IPS-11a (cell line): ENCODE measurements around the gene IBA57.

Source experiments
- H3K4me3 ChIP-seq: one replicate; pipeline ENCODE4 v1.5.1; 2013; ENCODE audit warnings: low read depth, low read length, control low read depth

Gene IBA57

DNA sequence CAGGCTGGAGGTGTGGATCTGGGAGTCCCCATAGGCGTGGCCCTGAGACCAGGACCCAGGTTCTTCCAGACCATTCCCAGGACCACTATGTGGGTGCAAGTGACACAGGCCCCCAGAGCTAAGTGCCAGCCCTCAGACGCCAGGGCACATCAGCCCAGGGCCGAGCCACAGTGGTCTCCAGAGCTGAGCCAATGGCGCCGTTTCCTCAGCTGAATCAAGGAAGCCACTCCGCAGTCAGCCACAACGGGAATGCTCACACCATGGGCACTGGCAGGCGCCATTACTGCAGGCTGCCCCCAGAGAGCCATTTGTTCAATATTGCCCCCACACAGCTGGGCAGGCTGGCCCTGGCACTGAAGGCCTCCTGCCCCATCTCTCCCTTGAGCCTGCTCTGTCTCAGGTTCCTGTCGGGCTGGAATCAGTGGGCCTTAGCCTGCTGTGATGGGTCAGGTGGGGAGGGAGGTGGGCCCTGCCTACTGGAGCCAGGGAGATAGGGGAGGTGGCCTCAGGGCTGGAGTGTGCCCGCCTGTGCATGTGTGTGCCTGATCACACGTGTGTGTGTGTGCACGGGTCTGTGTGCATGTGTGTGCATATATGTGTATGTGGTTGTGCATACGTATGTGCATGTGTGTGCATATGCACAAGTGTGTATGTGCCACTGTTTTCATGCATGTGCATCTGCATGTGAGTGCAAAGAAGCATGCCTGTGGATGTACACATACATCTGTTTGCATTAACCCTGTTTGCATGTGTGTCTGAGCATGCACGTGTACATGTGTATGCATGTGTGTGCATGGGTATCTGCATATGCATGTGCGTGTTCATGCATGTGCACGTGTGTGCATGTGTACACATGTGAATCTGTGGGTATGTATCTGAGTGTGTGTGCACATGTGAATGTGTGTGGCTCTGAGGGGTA, 9.7 kb upstream of the IBA57 start:
- H3K4me3 ChIP-seq, result no peak overlapping the region

DNA sequence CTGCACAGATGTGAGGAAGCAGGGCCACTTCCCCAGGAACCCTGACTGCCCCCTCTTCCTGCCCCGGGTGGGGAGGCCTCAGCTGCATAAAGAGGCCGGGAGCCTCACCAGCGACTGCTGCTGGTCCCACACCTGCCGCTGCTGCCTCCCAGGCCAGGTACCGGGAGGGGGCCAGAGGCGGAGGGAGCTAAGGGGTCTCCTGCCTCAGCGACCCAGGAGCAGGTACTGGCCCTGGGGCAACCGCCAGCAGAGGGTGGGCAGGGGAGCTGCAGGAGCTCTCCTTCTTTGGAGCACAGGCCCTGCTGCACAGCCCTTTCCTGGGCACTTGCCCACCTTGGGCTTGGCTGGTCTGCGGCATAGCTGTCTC, 9.1 kb upstream of the IBA57 start:
- no peak overlapping the region for H3K4me3 ChIP-seq

DNA sequence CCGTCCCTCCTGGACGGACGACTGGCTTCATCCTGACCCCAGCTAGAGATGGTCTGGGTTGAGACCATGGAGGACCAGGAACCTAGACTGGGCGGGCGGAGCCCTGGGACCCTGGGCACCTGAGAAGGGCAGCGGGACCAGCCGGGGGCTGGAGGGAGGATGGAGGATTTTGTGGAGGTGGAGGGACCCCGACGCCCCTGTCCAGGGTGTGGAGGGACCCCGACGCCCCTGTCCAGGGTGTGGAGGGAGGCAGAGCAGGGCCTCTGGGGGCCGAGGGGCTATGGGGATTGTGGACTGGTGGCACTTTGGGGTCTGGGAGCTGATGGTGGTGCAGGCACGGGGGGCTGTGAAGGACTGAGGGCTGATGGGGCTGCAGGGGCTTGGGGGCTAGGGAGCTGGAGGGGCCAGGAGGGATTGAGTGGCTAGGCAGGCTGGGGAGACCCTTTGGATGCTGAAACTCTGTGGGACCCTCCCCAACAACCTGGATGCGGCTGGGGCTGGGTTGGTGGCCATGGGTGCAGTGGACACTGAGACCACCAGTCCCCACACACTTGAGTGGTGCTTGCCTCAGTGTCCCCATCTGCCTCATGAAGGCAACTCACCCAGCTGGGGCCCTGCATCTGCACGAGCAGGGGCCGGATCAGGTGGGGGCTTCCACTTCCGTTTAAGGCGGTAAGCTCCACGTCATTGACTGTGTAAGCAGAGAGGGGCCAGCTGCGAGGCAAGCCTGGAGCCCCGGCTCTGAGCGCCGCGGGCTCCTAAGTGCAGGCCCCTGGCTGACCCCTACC, 8.5 kb upstream of the IBA57 start:
- no peak overlapping the region for H3K4me3 ChIP-seq

DNA sequence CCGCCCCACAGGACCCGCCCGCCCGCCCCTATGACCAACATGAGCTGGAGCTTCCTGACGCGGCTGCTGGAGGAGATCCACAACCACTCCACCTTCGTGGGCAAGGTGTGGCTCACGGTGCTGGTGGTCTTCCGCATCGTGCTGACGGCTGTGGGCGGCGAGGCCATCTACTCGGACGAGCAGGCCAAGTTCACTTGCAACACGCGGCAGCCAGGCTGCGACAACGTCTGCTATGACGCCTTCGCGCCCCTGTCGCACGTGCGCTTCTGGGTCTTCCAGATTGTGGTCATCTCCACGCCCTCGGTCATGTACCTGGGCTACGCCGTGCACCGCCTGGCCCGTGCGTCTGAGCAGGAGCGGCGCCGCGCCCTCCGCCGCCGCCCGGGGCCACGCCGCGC, 7.9 kb upstream of the IBA57 start:
- no peak overlapping the region for H3K4me3 ChIP-seq

DNA sequence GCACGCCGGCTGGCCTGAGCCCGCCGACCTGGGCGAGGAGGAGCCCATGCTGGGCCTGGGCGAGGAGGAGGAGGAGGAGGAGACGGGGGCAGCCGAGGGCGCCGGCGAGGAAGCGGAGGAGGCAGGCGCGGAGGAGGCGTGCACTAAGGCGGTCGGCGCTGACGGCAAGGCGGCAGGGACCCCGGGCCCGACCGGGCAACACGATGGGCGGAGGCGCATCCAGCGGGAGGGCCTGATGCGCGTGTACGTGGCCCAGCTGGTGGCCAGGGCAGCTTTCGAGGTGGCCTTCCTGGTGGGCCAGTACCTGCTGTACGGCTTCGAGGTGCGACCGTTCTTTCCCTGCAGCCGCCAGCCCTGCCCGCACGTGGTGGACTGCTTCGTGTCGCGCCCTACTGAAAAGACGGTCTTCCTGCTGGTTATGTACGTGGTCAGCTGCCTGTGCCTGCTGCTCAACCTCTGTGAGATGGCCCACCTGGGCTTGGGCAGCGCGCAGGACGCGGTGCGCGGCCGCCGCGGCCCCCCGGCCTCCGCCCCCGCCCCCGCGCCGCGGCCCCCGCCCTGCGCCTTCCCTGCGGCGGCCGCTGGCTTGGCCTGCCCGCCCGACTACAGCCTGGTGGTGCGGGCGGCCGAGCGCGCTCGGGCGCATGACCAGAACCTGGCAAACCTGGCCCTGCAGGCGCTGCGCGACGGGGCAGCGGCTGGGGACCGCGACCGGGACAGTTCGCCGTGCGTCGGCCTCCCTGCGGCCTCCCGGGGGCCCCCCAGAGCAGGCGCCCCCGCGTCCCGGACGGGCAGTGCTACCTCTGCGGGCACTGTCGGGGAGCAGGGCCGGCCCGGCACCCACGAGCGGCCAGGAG, 7.2 kb upstream of the IBA57 start:
- H3K4me3 ChIP-seq, result no peak overlapping the region

DNA sequence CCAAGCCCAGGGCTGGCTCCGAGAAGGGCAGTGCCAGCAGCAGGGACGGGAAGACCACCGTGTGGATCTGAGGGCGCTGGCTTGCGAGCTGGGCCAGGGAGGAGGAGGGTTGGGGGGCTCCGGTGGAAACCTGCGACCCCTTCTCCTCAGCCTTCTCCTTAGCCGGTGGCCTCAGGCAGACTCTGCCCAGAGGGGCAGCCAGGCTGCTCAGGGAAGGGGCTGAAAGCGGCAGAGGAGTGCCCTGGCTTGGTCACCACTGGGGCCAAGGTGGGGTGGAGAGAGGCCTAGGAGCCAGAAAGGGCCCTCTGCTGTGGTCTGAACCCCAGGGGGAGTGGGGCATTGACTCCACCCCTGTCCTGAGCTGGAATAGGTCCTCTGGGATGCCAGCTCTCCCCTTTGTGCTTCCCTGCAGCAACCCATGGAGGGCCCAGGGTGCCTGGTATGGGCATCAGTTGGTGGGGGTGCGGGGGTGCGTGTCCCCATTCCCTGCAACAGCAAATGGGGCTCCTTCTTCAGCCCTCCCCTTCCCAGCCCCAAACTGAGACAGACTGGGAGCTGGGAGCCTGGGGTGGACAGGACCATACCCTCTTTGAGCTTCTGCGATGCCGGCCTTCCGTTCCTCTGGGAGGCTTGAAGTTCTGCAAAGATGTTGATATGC, 6.5 kb upstream of the IBA57 start:
- no peak overlapping the region for H3K4me3 ChIP-seq

DNA sequence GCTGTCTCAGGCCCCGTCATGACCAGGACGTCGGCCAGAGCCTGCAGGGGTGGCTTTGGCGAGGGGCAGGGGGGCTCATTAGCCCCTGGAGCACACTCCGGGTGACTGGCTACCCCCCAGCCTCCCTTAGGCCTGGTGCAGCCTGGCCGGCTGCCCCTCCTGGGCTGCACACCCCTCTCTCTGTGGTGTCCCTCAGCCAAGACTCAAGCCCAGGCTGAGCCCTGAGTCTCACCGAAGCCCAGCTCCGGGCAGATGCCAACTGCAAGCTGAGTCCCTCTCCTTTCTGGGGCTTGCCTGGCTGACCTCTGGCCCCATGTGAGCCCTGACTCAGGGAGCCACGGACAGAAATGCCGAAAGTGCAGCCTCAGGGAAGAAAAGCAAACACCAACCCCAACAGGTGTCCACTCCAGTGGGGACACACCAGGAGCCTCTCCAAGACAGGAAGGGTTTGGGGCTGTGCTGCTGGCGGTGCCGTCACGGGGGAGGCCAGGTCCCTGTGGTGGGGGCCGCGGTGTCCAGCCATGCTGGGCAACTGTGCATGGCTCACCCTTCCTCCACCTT, 5.3 kb upstream of the IBA57 start:
- no peak overlapping the region for H3K4me3 ChIP-seq

DNA sequence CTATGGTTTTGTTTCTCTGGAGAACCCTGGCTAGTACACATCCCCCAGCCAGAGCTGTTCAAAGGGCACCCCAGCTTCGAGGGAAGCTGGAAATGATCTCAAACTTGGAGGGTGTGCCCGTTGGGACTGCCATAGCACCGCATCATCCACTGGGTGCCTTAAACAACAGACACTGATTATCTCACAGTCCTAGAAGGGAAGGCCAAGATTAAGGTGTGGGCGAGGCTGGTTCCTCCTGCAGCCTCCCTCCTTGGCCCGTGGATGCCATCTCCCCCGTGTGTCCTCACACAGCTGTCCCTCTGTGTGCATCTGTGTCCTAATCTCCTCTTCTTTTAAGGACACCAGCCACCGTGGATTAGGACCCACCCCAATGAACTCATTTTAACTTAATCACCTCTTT, 4.2 kb upstream of the IBA57 start:
- no peak overlapping the region for H3K4me3 ChIP-seq

DNA sequence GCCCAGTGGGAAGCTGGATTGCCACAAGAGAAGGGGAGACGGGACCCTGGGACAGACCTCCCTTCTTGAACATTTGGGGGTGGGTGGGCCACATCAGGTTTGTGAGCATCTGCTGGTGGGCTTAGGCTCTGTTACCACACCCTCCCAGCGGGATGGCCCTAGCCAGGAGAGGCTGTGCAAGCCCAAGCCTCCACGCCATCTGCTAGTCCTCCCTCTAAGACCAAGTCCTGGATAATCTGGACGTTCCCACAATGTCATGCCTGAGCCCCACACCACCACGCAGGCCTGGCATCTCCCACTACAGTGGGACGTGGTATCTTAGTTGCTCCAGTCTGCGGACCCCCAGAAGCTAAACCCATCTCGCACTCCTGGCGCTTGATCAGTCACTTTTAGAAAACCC, 3.7 kb upstream of the IBA57 start:
- no peak overlapping the region for H3K4me3 ChIP-seq

DNA sequence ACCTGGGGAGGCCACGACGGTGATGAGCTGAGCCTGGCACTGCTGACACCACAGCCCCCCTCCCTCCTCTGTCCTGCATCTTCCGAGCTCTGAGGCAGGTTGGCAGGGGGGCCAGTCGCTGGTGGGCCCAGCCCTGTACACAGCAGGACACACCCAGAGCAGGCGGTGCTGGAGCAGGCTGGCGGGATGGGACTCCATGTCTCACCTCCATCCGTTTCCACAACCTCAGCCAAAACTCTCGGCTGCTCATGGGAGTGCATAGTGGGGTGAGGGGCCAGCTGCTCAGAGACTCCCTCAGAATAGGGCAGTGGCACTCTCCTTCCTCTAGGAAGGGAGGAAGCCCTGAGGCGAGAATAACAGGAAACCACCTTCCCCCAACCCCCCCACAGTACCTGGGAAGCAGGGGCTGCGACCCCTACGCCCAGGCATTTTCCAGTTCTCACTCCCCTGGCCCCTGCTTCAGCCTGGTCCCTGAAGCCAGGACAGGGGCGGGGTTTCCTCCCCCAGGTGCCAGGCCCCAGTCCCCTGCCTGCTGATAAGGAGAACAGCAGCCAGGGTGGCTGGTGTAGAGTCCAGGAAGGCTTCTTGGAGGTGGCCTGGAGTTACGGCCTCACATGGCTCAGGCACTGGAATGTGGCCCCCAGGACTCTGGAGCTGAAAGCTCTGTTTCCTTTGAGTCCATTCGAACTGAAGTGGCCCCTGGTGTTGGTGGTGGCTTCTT, 3.2 kb upstream of the IBA57 start:
- no peak overlapping the region for H3K4me3 ChIP-seq

DNA sequence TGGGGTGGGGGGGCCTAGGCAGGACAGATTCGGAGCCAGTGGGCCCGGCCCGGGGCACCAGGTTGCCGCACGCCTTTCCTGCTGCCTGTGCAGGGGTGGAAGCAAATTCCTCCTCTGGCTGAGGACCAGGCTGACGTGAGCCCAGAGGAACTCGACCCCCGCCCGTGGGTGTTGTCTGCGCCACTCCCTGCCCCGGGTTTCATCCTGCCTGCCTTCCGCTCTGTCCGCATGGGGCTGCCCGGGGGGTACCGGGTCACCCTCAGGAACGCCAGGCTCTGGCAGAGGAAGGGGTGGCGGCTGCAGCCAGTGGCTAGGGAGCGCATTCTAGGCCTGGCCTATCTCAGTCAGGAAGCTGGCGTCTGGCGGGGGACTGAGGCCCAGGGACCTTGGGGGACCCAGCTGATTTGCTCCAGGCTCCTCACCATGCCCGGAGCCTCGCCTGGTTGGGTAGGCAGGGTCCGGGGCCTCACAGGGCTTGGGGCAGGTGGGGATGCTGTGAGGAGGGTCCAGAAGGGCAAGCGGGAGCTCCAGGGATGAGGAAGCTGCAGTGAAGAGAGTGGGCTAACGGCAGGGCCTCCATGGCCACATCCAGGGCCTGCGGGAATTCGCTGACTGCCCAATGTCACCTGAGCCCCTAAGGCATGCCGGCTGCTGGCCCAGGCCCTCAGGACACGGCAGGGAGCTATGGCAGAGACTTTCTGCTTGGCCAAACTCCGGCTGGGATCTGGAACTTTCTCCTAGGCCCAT, 2.4 kb upstream of the IBA57 start:
- H3K4me3 ChIP-seq, result no peak overlapping the region

DNA sequence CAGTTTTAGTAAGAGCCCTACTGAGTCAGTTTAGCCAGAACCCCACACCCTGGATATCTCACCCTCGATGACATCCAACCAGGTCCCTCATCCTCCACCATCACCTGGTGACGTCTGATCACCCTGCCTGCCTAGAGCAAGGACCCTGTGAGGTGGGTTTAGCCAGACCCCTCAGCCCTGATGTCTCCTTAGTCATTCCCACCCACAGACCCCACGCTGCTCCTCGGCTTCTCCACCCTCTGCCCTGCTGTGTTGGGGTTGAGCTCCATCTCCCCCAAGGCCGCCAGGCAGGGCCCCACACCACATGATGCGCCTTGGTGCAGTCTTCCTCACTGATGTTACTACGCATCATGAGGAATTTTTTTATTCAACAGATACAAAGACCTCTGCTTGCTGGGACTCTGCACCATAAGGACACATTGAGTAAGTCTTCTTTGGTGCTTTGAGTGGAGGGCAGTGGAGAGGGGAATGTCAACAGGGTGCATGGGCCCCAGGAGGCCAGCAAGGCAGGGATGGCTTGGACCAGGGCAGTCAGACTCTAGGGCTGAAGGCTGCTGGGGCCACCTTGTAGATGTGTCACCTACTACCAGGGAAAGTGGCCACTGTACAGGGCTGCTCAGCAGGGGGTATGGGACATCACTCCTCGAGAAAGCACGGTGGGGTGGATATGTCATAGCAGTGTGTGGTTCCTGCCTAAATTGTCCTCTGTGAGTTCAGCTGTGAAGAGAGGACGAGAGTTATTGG, 1.7 kb upstream of the IBA57 start:
- no peak overlapping the region for H3K4me3 ChIP-seq

DNA sequence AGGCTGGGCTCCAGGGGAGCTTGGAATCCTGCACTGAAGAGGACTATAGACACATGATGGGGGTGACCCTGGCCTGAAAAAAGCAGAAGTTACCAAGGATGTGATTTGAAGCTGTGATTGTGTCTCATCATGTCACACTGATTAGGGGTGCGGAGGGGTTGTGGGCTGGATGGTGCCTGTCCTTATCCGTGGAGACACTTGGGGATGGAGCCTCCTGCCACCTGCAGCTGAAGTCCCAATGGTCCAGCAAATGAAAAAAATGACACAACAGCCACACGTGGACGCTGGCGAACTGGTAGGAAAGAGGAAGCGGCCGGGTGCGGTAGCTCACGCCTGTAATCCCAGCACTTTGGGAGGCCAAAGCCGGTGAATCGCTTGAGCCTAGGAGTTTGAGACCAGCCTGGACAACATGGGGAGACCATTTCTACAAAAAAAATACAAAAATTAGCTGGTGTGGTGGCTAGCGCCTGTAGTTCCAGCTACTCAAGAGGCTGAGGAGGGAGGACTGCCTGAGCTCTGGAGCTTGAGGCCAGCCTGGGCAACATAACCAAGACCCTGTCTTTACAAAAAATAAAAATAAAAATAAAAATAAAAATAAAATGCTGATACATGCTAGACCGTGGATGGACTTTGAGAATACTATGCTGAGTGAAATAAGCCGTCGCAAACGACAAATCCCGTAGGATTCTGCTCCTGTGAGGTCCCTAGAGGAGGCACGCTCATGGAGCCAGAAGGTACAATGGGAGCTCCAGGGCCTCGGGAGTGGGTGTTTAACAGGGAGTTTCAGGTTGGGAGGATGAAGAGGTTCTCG, 838 bp upstream of the IBA57 start:
- peak overlapping the region; percentile 63 for H3K4me3 ChIP-seq

DNA sequence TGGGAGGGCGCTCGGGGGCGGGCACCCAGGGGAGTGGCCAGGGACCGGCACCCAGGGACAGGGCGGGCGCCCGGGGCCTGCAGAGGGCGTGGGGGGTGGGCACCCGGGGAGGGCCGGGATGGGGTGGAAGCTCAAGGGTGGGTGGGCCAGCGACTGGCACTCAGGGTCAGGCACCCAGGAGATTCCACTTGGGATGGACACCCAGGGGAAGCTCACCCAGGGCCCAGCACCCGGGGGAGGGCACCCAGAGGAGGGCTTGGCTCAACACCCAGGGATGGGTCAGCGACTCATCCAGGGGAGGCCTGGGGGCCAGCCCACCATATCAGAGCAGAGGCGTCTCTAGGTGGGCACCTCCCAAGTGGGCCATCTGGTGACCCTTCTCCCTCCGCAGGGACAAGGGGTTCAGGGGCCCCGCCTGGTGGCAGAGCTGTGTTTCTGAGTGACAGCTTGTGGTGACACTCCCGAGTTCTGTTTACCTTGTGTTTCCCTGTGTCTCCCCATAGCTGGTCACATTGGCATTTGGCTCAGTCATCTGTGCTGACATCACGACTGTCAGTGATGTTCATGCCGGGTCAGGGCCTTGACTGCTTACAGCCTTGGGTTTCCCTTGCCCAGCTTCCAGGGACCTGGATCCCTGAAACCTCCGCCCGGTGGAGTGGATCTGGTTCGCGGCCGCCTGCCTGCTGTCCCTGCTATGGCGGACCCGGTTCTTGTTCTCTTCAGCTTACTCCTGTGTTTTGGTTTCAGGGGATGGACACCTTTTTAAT, 749 bp downstream of the IBA57 start:
- H3K4me3 ChIP-seq, result peak overlapping the region; percentile 66

DNA sequence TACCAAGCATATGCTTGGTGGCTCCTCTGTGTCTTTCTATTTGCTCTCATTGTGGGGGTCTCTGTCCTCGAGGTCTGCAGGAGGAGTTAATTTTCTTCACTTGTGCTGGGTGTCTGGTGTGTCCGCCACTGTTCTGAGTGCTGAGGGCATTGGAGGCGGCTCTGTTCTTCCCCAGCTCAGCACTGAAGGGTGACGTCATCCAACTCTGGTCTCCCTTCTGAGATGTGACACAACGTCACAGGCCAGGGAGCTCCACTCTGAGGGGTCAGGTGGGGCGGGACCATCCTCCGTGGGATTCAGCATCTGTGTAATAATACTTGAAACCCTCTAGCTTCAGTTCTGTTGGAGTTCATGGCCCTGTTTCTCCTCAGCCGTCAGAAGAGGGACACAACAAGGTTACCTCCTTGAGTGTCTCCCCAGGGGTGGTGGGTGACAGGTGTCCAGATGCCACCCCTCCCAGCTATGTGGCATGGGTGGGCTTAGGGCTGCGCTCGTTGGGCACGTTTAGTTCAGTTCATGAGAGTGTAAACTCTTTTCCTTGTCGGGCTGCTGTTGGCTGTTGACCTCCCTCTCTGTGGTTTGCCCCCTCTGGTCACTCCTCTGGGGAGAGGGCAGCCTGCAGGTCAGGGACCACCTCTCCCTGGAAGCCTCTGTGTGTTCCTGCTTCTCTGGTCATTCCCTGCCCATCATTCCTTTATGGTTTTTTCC, 3.1 kb downstream of the IBA57 start:
- no peak overlapping the region for H3K4me3 ChIP-seq

DNA sequence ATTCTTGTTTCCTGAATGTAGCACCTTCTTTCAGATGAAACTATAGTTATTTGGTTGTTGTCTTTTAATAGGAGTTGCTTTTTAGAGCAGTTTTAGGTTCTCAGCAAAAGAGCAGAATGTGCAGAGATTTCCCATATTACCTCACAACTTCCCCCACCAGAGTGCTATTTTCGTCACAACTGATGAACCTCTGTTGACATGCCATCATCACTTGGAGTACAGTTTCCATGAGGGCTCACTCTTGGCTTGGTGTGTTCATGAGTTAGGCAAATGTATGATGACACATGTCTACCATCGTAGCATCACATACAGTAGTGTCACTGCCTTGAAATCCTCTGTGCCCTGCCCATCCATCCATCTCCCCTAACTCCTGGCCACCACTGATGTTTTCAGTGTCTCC, 3.7 kb downstream of the IBA57 start:
- no peak overlapping the region for H3K4me3 ChIP-seq
